Measurements from ENCODE around the gene PACSIN2. TPM values are rescaled to one million over a fixed set of nuclear protein-coding genes. Genes with fewer than 3 reads are reported as not detected.

The PACSIN2 gene
- total and polyA plus RNA-seq, 2 of the 13 experiments (the other 11 are each of a cell fraction or from before 2014, with no cell fraction given), result 54.1 to 68.8 TPM

GRCh38 chr22:42869463-42869862, 145.5 kb downstream of the PACSIN2 start:
- CTCF ChIA-PET (ENCODE audit: low intra/inter-chr PET ratio, low total read pairs), result no interaction called here
- Histone ChIP-seq H3K79me2 (ENCODE audit: insufficient read depth, low read length) (no peaks in the 10 kb centered on the region), H3K4me1 (ENCODE audit: insufficient read depth, low read length) (peaks cover 9% of the 10 kb centered on the region; the same call in 1 of the 2 replicates), H2AFZ (ENCODE audit: low read length) (no peak overlapping the region), H3K4me2 (ENCODE audit: low read depth, low read length) (no peak overlapping the region), H3K36me3 (replicated peaks in 1 of 2; ENCODE audit: control insufficient read depth in 1 of 2, insufficient read depth in 2 of 2, low read length in 2 of 2) (peaks cover 20 to 49% of the 10 kb centered on the region in 2 experiments), H4K20me1 (ENCODE audit: insufficient read depth, low read length) (no peaks in the 10 kb centered on the region), H3K27me3 (ENCODE audit: control insufficient read depth in 1 of 2, insufficient read depth in 2 of 2, low read length in 2 of 2) (no peaks in the 10 kb centered on the region), H3K9ac (ENCODE audit: insufficient read depth, low read depth, low read length) (no peak overlapping the region), H3K27ac (ENCODE audit: extremely low read length, insufficient read depth, low read length) (no peak overlapping the region), H3K4me3 (replicated peaks in 1 of 3; ENCODE audit: insufficient read depth in 1 of 3, low read depth in 2 of 3, low read length in 3 of 3) (no peak overlapping the region), H3K9me3 (ENCODE audit: low read length) (no peaks in the 10 kb centered on the region)
- no TSS peak for BruUV-seq (replicated peaks)
- intact Hi-C loops (cut with micrococcal nuclease; ENCODE audit: unreplicated experiment), result loop anchor here (5.0 kb wide), 1 partner anchor 87 kb away; no protein-coding TSS in a partner anchor
- WGBS (ENCODE audit: low lambda C conversion rate), result 98% methylated on average over 8 of the region's 8 CpGs
- FAIRE-seq, result no peak
- TF ChIP-seq ZMYM4 (CRISPR knock-in tag; IDR thresholded peaks at IDR 0.05), result no peak
- no peak for TF ChIP-seq ZNF3 (CRISPR knock-in tag; IDR thresholded peaks at IDR 0.05)
- no peak for TF ChIP-seq SOX13 (IDR thresholded peaks at IDR 0.05)
- no peak for TF ChIP-seq SOX13 (CRISPR knock-in tag; conservative IDR thresholded peaks at IDR 0.05 in 1 of 2, IDR thresholded peaks at IDR 0.05 in 1 of 2)
- TF ChIP-seq THAP9 (CRISPR knock-in tag; IDR thresholded peaks at IDR 0.05; ENCODE audit: borderline replicate concordance), result no peak
- TF ChIP-seq STAG1 (CRISPR knock-in tag; IDR thresholded peaks at IDR 0.05), result no peak
- TF ChIP-seq MTA1 (CRISPR knock-in tag; IDR thresholded peaks at IDR 0.05; ENCODE audit: borderline replicate concordance), result no peak
- no peak for TF ChIP-seq STAT6 (CRISPR knock-in tag; IDR thresholded peaks at IDR 0.05; ENCODE audit: borderline replicate concordance)
- no peak for TF ChIP-seq ATM (IDR thresholded peaks at IDR 0.05; ENCODE audit: borderline replicate concordance)
- TF ChIP-seq HNF4G (IDR thresholded peaks at IDR 0.05; ENCODE audit: borderline replicate concordance, low read depth, low read length), result no peak
- TF ChIP-seq HNF4G (CRISPR knock-in tag; IDR thresholded peaks at IDR 0.05; ENCODE audit: borderline replicate concordance, low read depth), result no peak
- no peak for DNase-seq (ENCODE audit: low spot score)
- POLR2A ChIA-PET, result no interaction called here
- no peak for ATAC-seq
- in situ Hi-C loops (cut with HindIII; ENCODE audit: extremely low pct_ligation_motif_present, low pct_unique_long_range_greater_than_20kb), result loop anchor here (5.0 kb wide), 1 partner anchor 97 kb away; no protein-coding TSS in a partner anchor
